ENCODE measurements around the gene MEX3C. TPM values are rescaled to one million over a fixed set of nuclear protein-coding genes. Genes with fewer than 3 reads are reported as not detected.

The MEX3C gene
- polyA plus RNA-seq, 1 of the 3 experiments (the other 2 are of a cell fraction), result 25.1 TPM

GRCh38 chr18:51138936-51139335 is 58.5 kb downstream of the MEX3C start:
- POLR2A ChIA-PET, result no interaction called here
- H4K20me1 ChIP-seq (ENCODE audit: insufficient read depth), result no peaks in the 10 kb centered on the region
- H2AFZ ChIP-seq (ENCODE audit: low read depth), result no peak overlapping the region
- no peak overlapping the region for H3K4me3 ChIP-seq (ENCODE audit: low read depth in 2 of 2, low read length in 1 of 2)
- H3K9me2 ChIP-seq, result no peaks in the 10 kb centered on the region
- no peak overlapping the region for H3K9ac ChIP-seq
- no peak overlapping the region for H3K4me2 ChIP-seq
- no peaks in the 10 kb centered on the region for H3K4me1 ChIP-seq (ENCODE audit: control insufficient read depth in 1 of 2, insufficient read depth in 2 of 2, low read depth in 1 of 2, low read length in 1 of 2)
- H3K79me2 ChIP-seq (ENCODE audit: insufficient read depth), result no peaks in the 10 kb centered on the region
- H3K27ac ChIP-seq (ENCODE audit: low read depth in 2 of 2, low read length in 1 of 2), result no peak overlapping the region
- no peaks in the 10 kb centered on the region for H3F3A ChIP-seq (replicated peaks; ENCODE audit: insufficient read depth)
- no peaks in the 10 kb centered on the region for H3K36me3 ChIP-seq (replicated peaks in 1 of 2; ENCODE audit: control insufficient read depth in 1 of 2, insufficient read depth in 2 of 2, low read length in 1 of 2)
- no peaks in the 10 kb centered on the region for H3K9me3 ChIP-seq
- no peak for DNase-seq
- no peaks in the 10 kb centered on the region for H3K27me3 ChIP-seq (ENCODE audit: insufficient read depth)
- CTCF ChIA-PET, result no interaction called here
- TF ChIP-seq FOSL2 (IDR thresholded peaks at IDR 0.05; ENCODE audit: borderline replicate concordance, low read depth), result no peak
- TF ChIP-seq PBX3 (IDR thresholded peaks at IDR 0.05), result no peak
- WGBS (ENCODE audit: low lambda C conversion rate), result 91% methylated on average over 8 of the region's 8 CpGs

DNA sequence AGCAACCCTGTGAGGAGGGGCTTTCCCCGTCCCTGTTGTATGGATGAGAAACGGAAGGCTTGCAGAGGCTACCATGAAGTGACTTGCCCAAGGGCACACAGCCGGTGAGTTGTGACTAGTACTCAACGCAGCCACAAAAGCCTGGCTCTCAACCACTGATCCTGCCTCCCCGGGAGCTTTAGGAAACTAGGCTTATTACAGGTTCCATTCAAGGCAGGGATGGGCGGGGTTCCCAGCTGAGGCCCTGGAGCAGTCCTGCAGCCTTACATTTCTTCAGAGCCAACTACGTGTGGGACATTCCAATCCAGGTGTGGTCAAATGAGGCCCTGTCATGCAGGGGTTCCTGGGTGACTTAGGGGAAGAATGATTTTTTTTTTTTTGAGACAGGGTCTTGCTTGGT is 59.6 kb downstream of the MEX3C start:
- Histone ChIP-seq H3K27me3 (ENCODE audit: insufficient read depth) (no peaks in the 10 kb centered on the region), H3K9me3 (no peaks in the 10 kb centered on the region), H3K36me3 (replicated peaks in 1 of 2; ENCODE audit: control insufficient read depth in 1 of 2, insufficient read depth in 2 of 2, low read length in 1 of 2) (no peaks in the 10 kb centered on the region), H3K9ac (no peak overlapping the region), H3K4me3 (ENCODE audit: low read depth in 2 of 2, low read length in 1 of 2) (no peak overlapping the region), H3K27ac (ENCODE audit: low read depth in 2 of 2, low read length in 1 of 2) (no peak overlapping the region), H4K20me1 (ENCODE audit: insufficient read depth) (no peaks in the 10 kb centered on the region), H3F3A (replicated peaks; ENCODE audit: insufficient read depth) (no peaks in the 10 kb centered on the region), H2AFZ (ENCODE audit: low read depth) (no peak overlapping the region), H3K4me1 (ENCODE audit: control insufficient read depth in 1 of 2, insufficient read depth in 2 of 2, low read depth in 1 of 2, low read length in 1 of 2) (no peaks in the 10 kb centered on the region), H3K79me2 (ENCODE audit: insufficient read depth) (no peaks in the 10 kb centered on the region), H3K4me2 (no peak overlapping the region), H3K9me2 (no peaks in the 10 kb centered on the region)
- no peak for DNase-seq
- no peak for TF ChIP-seq MEF2A (IDR thresholded peaks at IDR 0.05; ENCODE audit: borderline replicate concordance, low read depth)
- TF ChIP-seq RFX5 (IDR thresholded peaks at IDR 0.05; ENCODE audit: low read length), result no peak
- no peak for TF ChIP-seq RAD21 (IDR thresholded peaks at IDR 0.05; ENCODE audit: low read length)
- no peak for TF ChIP-seq TCF12 (IDR thresholded peaks at IDR 0.05)
- TF ChIP-seq, protein P1, sequence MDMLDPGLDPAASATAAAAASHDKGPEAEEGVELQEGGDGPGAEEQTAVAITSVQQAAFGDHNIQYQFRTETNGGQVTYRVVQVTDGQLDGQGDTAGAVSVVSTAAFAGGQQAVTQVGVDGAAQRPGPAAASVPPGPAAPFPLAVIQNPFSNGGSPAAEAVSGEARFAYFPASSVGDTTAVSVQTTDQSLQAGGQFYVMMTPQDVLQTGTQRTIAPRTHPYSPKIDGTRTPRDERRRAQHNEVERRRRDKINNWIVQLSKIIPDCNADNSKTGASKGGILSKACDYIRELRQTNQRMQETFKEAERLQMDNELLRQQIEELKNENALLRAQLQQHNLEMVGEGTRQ (IDR thresholded peaks at IDR 0.05; ENCODE audit: borderline replicate concordance, low read depth, low read length), result no peak
- no peak for TF ChIP-seq CHD2 (IDR thresholded peaks at IDR 0.05; ENCODE audit: low read length, partially characterized antibody)
- no peak for TF ChIP-seq RCOR1 (IDR thresholded peaks at IDR 0.05; ENCODE audit: low read length)
- TF ChIP-seq EZH2phosphoT487 (IDR thresholded peaks at IDR 0.05; ENCODE audit: borderline replicate concordance, low read depth), result no peak
- TF ChIP-seq, protein P2, sequence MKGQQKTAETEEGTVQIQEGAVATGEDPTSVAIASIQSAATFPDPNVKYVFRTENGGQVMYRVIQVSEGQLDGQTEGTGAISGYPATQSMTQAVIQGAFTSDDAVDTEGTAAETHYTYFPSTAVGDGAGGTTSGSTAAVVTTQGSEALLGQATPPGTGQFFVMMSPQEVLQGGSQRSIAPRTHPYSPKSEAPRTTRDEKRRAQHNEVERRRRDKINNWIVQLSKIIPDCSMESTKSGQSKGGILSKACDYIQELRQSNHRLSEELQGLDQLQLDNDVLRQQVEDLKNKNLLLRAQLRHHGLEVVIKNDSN (IDR thresholded peaks at IDR 0.05; ENCODE audit: borderline replicate concordance, low read depth), result no peak
- no peak for TF ChIP-seq NFIC (IDR thresholded peaks at IDR 0.05; ENCODE audit: borderline replicate concordance)
- no peak for TF ChIP-seq REST (IDR thresholded peaks at IDR 0.05; ENCODE audit: low read depth, low read length)
- TF ChIP-seq, protein P3, sequence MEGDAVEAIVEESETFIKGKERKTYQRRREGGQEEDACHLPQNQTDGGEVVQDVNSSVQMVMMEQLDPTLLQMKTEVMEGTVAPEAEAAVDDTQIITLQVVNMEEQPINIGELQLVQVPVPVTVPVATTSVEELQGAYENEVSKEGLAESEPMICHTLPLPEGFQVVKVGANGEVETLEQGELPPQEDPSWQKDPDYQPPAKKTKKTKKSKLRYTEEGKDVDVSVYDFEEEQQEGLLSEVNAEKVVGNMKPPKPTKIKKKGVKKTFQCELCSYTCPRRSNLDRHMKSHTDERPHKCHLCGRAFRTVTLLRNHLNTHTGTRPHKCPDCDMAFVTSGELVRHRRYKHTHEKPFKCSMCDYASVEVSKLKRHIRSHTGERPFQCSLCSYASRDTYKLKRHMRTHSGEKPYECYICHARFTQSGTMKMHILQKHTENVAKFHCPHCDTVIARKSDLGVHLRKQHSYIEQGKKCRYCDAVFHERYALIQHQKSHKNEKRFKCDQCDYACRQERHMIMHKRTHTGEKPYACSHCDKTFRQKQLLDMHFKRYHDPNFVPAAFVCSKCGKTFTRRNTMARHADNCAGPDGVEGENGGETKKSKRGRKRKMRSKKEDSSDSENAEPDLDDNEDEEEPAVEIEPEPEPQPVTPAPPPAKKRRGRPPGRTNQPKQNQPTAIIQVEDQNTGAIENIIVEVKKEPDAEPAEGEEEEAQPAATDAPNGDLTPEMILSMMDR (IDR thresholded peaks at IDR 0.05), result no peak
- TF ChIP-seq EP300 (IDR thresholded peaks at IDR 0.05; ENCODE audit: borderline replicate concordance in 1 of 2, low read depth in 1 of 2, low read length in 1 of 2), result no peak
- no peak for TF ChIP-seq ELF1 (IDR thresholded peaks at IDR 0.05)
- no peak for TF ChIP-seq NRF1 (IDR thresholded peaks at IDR 0.05; ENCODE audit: low read depth, low read length)
- no peak for TF ChIP-seq GATA2 (CRISPR knock-in tag; IDR thresholded peaks at IDR 0.05)
- TF ChIP-seq TAF1 (IDR thresholded peaks at IDR 0.05; ENCODE audit: borderline replicate concordance, low read depth, low read length), result no peak
- TF ChIP-seq SMC3 (IDR thresholded peaks at IDR 0.05; ENCODE audit: low read depth, low read length), result no peak
- TF ChIP-seq SIN3A (IDR thresholded peaks at IDR 0.05; ENCODE audit: borderline replicate concordance, low read depth, low read length), result no peak
- TF ChIP-seq YY1 (IDR thresholded peaks at IDR 0.05; ENCODE audit: low read depth), result no peak
- 97% methylated on average over 3 of the region's 7 CpGs for WGBS (ENCODE audit: low lambda C conversion rate)
- POLR2A ChIA-PET, result no interaction called here
- CTCF ChIA-PET, result no interaction called here
